Measurements from ENCODE around the gene TNKS1BP1.

TNKS1BP1 gene

DNA sequence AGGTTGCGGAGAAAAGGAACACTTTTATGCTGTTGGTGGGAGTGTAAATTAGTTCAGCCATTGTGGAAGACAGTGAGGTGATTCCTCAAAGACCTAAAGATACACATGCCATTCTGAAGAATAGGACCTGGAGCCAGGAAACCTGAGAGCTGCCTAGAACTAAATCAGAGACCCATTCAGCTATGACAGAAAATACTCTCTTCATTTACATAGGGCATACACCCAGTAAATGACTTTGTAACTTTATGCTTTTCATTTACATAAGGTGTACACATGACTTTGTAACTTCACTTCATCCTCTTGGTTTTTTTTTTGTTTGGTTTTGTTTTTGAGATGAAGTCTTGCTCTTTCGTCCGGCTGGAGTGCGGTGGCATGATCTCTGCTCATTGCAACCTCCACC, 62.6 kb downstream of the TNKS1BP1 start:
- DNase-seq (ENCODE audit: low read depth, low spot score), result no peak
- no peak for TF ChIP-seq YY1 (IDR thresholded peaks at IDR 0.05; ENCODE audit: insufficient read depth, insufficient read length)
- no peak for TF ChIP-seq ZNF274 (IDR thresholded peaks at IDR 0.05; ENCODE audit: low read depth, low read length)
- no peak for TF ChIP-seq SUZ12 (IDR thresholded peaks at IDR 0.05; ENCODE audit: extremely low read depth, insufficient read depth, insufficient read length)
- Histone ChIP-seq H3K36me3 (ENCODE audit: insufficient read depth, insufficient read length, low read length) (no peaks in the 10 kb centered on the region), H3K4me1 (ENCODE audit: insufficient read depth, insufficient read length) (no peaks in the 10 kb centered on the region), H3K27me3 (ENCODE audit: insufficient read depth, insufficient read length) (no peaks in the 10 kb centered on the region), H3K4me3 (ENCODE audit: insufficient read length, low read depth) (no peak overlapping the region), H3K9ac (ENCODE audit: insufficient read length, low read depth) (no peak overlapping the region), H3K9me3 (ENCODE audit: insufficient read depth, low read length) (peaks cover 8% of the 10 kb centered on the region)

DNA sequence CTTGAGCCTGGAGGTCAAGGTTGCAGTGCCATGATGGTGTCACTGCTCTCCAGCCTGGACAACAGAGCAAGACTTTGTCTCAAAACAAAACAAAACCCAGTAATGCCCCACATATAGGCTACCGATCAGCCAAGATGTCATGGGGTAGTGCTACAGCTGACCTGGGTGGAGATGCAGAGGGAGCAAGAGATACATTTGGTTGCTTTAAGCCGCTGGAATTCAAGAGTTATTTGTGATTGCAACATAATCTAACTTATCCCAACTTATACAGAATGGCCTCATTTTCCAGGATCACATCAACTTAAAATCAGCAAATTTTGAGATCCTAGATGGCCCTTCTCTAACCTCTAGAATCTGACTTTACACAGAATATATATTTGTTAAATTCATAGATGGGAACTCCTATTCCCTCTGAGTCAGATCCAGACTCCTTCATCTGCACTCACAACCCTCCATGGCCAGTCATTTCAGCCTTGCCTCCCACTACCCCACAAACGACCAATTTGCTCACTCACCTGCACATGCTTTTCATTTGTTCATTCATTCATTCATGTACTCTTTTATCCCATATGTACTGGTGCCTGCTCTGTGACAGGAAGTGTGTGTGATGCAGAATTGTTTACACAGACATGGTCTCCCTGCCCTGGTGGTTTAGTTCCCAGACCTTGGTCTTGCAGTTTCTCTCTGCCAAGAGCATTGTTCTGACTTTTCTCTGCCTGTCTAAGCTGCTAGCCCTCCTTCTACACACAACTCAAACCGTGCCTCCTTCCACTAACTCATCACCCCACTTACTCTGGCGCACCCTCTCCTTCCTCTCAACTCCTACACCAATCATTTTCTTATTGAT, 63.6 kb downstream of the TNKS1BP1 start:
- no peak overlapping the region for H3K4me3 ChIP-seq (ENCODE audit: insufficient read length, low read depth)
- H3K36me3 ChIP-seq (ENCODE audit: insufficient read depth, insufficient read length, low read length), result no peaks in the 10 kb centered on the region
- H3K4me1 ChIP-seq (ENCODE audit: insufficient read depth, insufficient read length), result no peaks in the 10 kb centered on the region
- DNase-seq (ENCODE audit: low read depth, low spot score), result no peak
- peaks cover 14% of the 10 kb centered on the region for H3K9me3 ChIP-seq (ENCODE audit: insufficient read depth, low read length)
- no peaks in the 10 kb centered on the region for H3K27me3 ChIP-seq (ENCODE audit: insufficient read depth, insufficient read length)
- H3K9ac ChIP-seq (ENCODE audit: insufficient read length, low read depth), result no peak overlapping the region
- TF ChIP-seq YY1 (IDR thresholded peaks at IDR 0.05; ENCODE audit: insufficient read depth, insufficient read length) (no peak), SUZ12 (IDR thresholded peaks at IDR 0.05; ENCODE audit: extremely low read depth, insufficient read depth, insufficient read length) (no peak), ZNF274 (IDR thresholded peaks at IDR 0.05; ENCODE audit: low read depth, low read length) (no peak)

DNA sequence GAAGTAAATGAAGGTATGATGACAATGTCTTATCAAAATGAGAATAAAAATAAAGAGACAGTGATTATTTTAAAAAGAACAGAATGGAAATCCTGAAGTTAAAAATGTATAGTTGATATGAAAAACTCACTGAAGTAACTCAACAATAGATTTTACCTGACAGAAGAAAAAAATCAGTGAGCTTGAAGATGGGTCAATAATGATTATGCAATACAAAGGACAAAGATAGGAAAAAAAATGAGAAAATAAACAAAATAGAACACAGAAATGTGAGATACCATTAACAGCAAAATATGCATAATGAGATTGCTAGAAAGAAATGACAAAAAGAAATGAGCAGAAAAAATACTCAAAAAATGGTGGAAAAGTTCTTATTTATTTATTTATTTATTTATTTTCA, 68.6 kb downstream of the TNKS1BP1 start:
- Histone ChIP-seq H3K4me1 (ENCODE audit: insufficient read depth, insufficient read length) (no peaks in the 10 kb centered on the region), H3K9me3 (ENCODE audit: insufficient read depth, low read length) (peaks cover 11% of the 10 kb centered on the region; the same call in 1 of the 2 replicates), H3K36me3 (ENCODE audit: insufficient read depth, insufficient read length, low read length) (no peaks in the 10 kb centered on the region), H3K27me3 (ENCODE audit: insufficient read depth, insufficient read length) (no peaks in the 10 kb centered on the region), H3K9ac (ENCODE audit: insufficient read length, low read depth) (no peak overlapping the region), H3K4me3 (ENCODE audit: insufficient read length, low read depth) (no peak overlapping the region)
- no peak for DNase-seq (ENCODE audit: low read depth, low spot score)
- TF ChIP-seq SUZ12 (IDR thresholded peaks at IDR 0.05; ENCODE audit: extremely low read depth, insufficient read depth, insufficient read length) (no peak), YY1 (IDR thresholded peaks at IDR 0.05; ENCODE audit: insufficient read depth, insufficient read length) (no peak), ZNF274 (IDR thresholded peaks at IDR 0.05; ENCODE audit: low read depth, low read length) (no peak)

DNA sequence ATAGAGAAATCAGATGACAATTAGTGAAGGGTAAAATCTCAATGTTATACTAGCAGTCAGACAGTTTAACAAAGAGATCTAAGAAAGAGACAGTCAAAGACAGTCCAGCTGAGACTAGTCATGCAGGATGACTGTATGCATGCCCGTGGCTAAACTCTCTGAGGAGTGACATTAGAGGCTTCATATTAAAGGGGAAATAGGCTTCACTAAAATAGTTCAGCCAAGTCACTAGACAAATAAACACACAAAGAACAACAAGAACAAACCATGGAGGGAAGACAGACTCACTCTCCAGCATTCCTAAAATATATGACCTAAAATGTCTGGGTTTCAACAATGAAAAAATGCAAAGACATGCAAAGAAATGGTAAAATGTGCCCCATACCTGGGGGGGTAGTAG, 69.1 kb downstream of the TNKS1BP1 start:
- Histone ChIP-seq H3K4me1 (ENCODE audit: insufficient read depth, insufficient read length) (no peaks in the 10 kb centered on the region), H3K9ac (ENCODE audit: insufficient read length, low read depth) (no peak overlapping the region), H3K27me3 (ENCODE audit: insufficient read depth, insufficient read length) (no peaks in the 10 kb centered on the region), H3K36me3 (ENCODE audit: insufficient read depth, insufficient read length, low read length) (no peaks in the 10 kb centered on the region), H3K9me3 (ENCODE audit: insufficient read depth, low read length) (peaks cover 11% of the 10 kb centered on the region; the same call in 1 of the 2 replicates), H3K4me3 (ENCODE audit: insufficient read length, low read depth) (no peak overlapping the region)
- no peak for DNase-seq (ENCODE audit: low read depth, low spot score)
- TF ChIP-seq ZNF274 (IDR thresholded peaks at IDR 0.05; ENCODE audit: low read depth, low read length) (no peak), YY1 (IDR thresholded peaks at IDR 0.05; ENCODE audit: insufficient read depth, insufficient read length) (no peak), SUZ12 (IDR thresholded peaks at IDR 0.05; ENCODE audit: extremely low read depth, insufficient read depth, insufficient read length) (no peak)

DNA sequence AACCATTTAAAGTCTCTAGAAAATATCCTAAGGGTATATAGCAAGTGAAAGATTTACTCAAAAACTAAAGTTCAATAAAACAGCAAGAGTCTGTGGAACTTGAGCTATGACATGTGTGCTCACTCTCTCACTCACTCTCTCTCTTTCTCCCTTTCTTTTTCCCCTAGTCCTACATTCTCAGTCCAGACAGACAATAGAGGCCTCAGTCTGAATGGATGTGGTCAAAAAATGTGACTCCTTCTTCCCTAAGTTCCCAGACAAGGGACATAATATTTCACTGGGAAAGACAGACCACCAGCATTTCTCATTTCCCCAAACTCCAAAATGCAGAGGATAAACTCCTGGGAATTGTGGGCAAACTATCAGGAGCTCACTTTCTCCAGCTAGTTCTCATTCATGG, 70.1 kb downstream of the TNKS1BP1 start:
- no peak overlapping the region for H3K9ac ChIP-seq (ENCODE audit: insufficient read length, low read depth)
- no peak for DNase-seq (ENCODE audit: low read depth, low spot score)
- peaks cover 11% of the 10 kb centered on the region; the same call in 1 of the 2 replicates for H3K9me3 ChIP-seq (ENCODE audit: insufficient read depth, low read length)
- no peak for TF ChIP-seq YY1 (IDR thresholded peaks at IDR 0.05; ENCODE audit: insufficient read depth, insufficient read length)
- no peaks in the 10 kb centered on the region for H3K4me1 ChIP-seq (ENCODE audit: insufficient read depth, insufficient read length)
- H3K36me3 ChIP-seq (ENCODE audit: insufficient read depth, insufficient read length, low read length), result no peaks in the 10 kb centered on the region
- no peaks in the 10 kb centered on the region for H3K27me3 ChIP-seq (ENCODE audit: insufficient read depth, insufficient read length)
- H3K4me3 ChIP-seq (ENCODE audit: insufficient read length, low read depth), result no peak overlapping the region

DNA sequence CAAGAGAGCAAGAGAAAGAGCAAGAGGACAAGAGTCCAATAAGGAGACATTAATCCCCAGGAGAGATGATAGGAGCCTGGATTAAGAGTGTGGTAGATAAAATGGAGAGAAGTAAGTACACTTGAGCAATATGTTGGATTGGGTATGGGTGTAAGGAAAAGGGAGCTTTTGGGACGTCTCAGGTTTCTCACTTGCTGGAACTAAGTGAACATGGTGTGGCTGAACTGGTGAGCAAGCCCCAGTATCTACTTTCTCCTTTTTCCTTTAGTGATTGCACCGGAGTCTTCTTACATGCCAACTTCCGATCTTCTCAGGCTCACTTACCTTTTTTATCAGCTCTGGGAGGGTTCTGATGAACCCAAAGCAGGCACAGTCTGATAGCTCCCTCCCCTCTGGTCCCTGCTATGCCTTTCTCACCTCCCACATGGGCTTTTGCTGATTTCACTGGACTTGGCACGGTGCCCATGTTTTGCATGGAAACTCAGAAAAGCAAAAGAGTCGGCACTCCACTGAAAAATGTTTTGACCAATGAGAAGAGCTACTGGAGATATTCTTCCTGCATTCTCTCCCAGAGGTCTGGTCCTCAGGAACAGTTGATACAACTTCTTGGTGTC, 73.2 kb downstream of the TNKS1BP1 start:
- H3K27me3 ChIP-seq (ENCODE audit: insufficient read depth, insufficient read length), result no peaks in the 10 kb centered on the region
- H3K4me3 ChIP-seq (ENCODE audit: insufficient read length, low read depth), result no peak overlapping the region
- H3K9ac ChIP-seq (ENCODE audit: insufficient read length, low read depth), result no peak overlapping the region
- H3K4me1 ChIP-seq (ENCODE audit: insufficient read depth, insufficient read length), result peaks cover 3% of the 10 kb centered on the region
- no peaks in the 10 kb centered on the region for H3K36me3 ChIP-seq (ENCODE audit: insufficient read depth, insufficient read length, low read length)
- H3K9me3 ChIP-seq (ENCODE audit: insufficient read depth, low read length), result peaks cover 5% of the 10 kb centered on the region; the same call in 1 of the 2 replicates
- no peak for DNase-seq (ENCODE audit: low read depth, low spot score)
- TF ChIP-seq SUZ12 (IDR thresholded peaks at IDR 0.05; ENCODE audit: extremely low read depth, insufficient read depth, insufficient read length) (no peak), YY1 (IDR thresholded peaks at IDR 0.05; ENCODE audit: insufficient read depth, insufficient read length) (no peak), ZNF274 (IDR thresholded peaks at IDR 0.05; ENCODE audit: low read depth, low read length) (no peak)

DNA sequence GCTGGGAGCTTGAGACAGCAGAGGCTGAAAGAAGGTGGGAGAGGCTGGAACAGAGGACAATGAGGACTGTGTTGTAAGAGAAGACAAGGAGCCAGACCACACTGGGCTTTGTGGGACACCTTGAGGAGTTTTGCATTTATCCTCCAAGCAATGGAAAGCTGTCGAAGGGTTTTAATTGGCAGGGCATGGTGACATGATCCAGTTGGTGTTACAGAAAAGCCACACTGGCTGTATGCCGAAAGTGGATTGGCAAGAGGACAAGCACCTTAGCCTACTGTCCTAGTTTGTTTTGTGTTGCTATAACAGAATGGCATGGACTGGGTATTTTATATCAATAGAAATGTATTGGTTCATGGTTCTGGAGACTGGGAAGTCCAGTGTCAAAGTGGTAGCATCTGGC, 73.7 kb downstream of the TNKS1BP1 start:
- Histone ChIP-seq H3K4me3 (ENCODE audit: insufficient read length, low read depth) (no peak overlapping the region), H3K4me1 (ENCODE audit: insufficient read depth, insufficient read length) (peaks cover 3% of the 10 kb centered on the region), H3K36me3 (ENCODE audit: insufficient read depth, insufficient read length, low read length) (no peaks in the 10 kb centered on the region), H3K27me3 (ENCODE audit: insufficient read depth, insufficient read length) (no peaks in the 10 kb centered on the region), H3K9ac (ENCODE audit: insufficient read length, low read depth) (no peak overlapping the region), H3K9me3 (ENCODE audit: insufficient read depth, low read length) (no peaks in the 10 kb centered on the region)
- DNase-seq (ENCODE audit: low read depth, low spot score), result no peak
- TF ChIP-seq ZNF274 (IDR thresholded peaks at IDR 0.05; ENCODE audit: low read depth, low read length), result no peak
- TF ChIP-seq SUZ12 (IDR thresholded peaks at IDR 0.05; ENCODE audit: extremely low read depth, insufficient read depth, insufficient read length), result no peak
- no peak for TF ChIP-seq YY1 (IDR thresholded peaks at IDR 0.05; ENCODE audit: insufficient read depth, insufficient read length)

All from NT2/D1 (cell line).